A204.1 (cell line): ENCODE results near the gene THOP1.

Experiments used
- FAIRE-seq: peaks from 2 replicates; lab custom pipeline; 2012; peaks lifted over from hg19 to GRCh38; lab: Jason Lieb, UNC

Gene THOP1

GRCh38 chr19:2762783-2763496 is 22.4 kb upstream of the THOP1 start:
- no peak for FAIRE-seq

GRCh38 chr19:2763687-2764086 is 21.6 kb upstream of the THOP1 start:
- no peak for FAIRE-seq

- no peak for FAIRE-seq
These were observed 20.4 kb upstream of the THOP1 start for GRCh38 chr19:2764945-2765344.

- FAIRE-seq: no peak
These were observed 19.9 kb upstream of the THOP1 start for GRCh38 chr19:2765376-2765775.

GRCh38 chr19:2766594-2767372 is 18.5 kb upstream of the THOP1 start:
- FAIRE-seq: no peak

GRCh38 chr19:2767688-2768087 is 17.6 kb upstream of the THOP1 start:
- no peak for FAIRE-seq

GRCh38 chr19:2768365-2769132 is 16.8 kb upstream of the THOP1 start:
- FAIRE-seq: no peak

GRCh38 chr19:2769218-2769617 is 16.1 kb upstream of the THOP1 start:
- no peak for FAIRE-seq

- no peak for FAIRE-seq
These were observed 15.0 kb upstream of the THOP1 start for GRCh38 chr19:2770055-2771013.

- FAIRE-seq: no peak
These were observed 13.3 kb upstream of the THOP1 start for GRCh38 chr19:2771786-2772674.

- FAIRE-seq: no peak
These were observed 11.1 kb upstream of the THOP1 start for GRCh38 chr19:2774083-2774679.

GRCh38 chr19:2774953-2775555 is 10.2 kb upstream of the THOP1 start:
- no peak for FAIRE-seq

- no peak for FAIRE-seq
These were observed 9.5 kb upstream of the THOP1 start for GRCh38 chr19:2775556-2776430.

- FAIRE-seq: no peak
These were observed 7.2 kb upstream of the THOP1 start for GRCh38 chr19:2777952-2778683.

- FAIRE-seq: no peak
These were observed 6.1 kb upstream of the THOP1 start for GRCh38 chr19:2779121-2779740.

GRCh38 chr19:2780284-2780683 is 5.0 kb upstream of the THOP1 start:
- FAIRE-seq: no peak

GRCh38 chr19:2782329-2782935 is 2.9 kb upstream of the THOP1 start:
- no peak for FAIRE-seq
